ENCODE data around the gene ZBTB7C.

ZBTB7C gene

GRCh38 chr18:48018851-48019250 is 390.3 kb downstream of the ZBTB7C start:
- Histone ChIP-seq H3K9ac (ENCODE audit: low read length) (no peak overlapping the region), H3K4me3 (ENCODE audit: insufficient read depth, low read length, poor library complexity, severe bottlenecking) (no peak overlapping the region), H2AFZ (ENCODE audit: low read depth, low read length, severe bottlenecking) (no peak overlapping the region), H3K4me2 (ENCODE audit: low read depth, low read length, poor library complexity, severe bottlenecking) (no peak overlapping the region), H3K9me3 (ENCODE audit: insufficient read depth, low read length) (no peaks in the 10 kb centered on the region), H3F3A (ENCODE audit: insufficient read depth) (no peaks in the 10 kb centered on the region), H3K79me2 (ENCODE audit: insufficient read depth, low read length) (no peaks in the 10 kb centered on the region), H3K27me3 (ENCODE audit: low read length) (no peaks in the 10 kb centered on the region), H3K9me2 (replicated peaks; ENCODE audit: insufficient read depth, low read length) (no peaks in the 10 kb centered on the region), H3K27ac (ENCODE audit: low read depth, low read length) (no peak overlapping the region), H4K20me1 (ENCODE audit: low read depth, low read length) (no peaks in the 10 kb centered on the region), H3K36me3 (ENCODE audit: low read length) (no peaks in the 10 kb centered on the region)
- TF ChIP-seq EZH2phosphoT487 (conservative IDR thresholded peaks at IDR 0.05; ENCODE audit: low read length) (no peak), CTCF (IDR thresholded peaks at IDR 0.05; ENCODE audit: insufficient read depth, low read length, poor library complexity, severe bottlenecking) (no peak)

GRCh38 chr18:48017635-48018034 is 391.5 kb downstream of the ZBTB7C start:
- Histone ChIP-seq H4K20me1 (ENCODE audit: low read depth, low read length) (no peaks in the 10 kb centered on the region), H3K9me2 (replicated peaks; ENCODE audit: insufficient read depth, low read length) (no peaks in the 10 kb centered on the region), H3K27ac (ENCODE audit: low read depth, low read length) (no peak overlapping the region), H3F3A (ENCODE audit: insufficient read depth) (no peaks in the 10 kb centered on the region), H2AFZ (ENCODE audit: low read depth, low read length, severe bottlenecking) (no peak overlapping the region), H3K4me2 (ENCODE audit: low read depth, low read length, poor library complexity, severe bottlenecking) (no peak overlapping the region), H3K36me3 (ENCODE audit: low read length) (no peaks in the 10 kb centered on the region), H3K79me2 (ENCODE audit: insufficient read depth, low read length) (no peaks in the 10 kb centered on the region), H3K4me3 (ENCODE audit: insufficient read depth, low read length, poor library complexity, severe bottlenecking) (no peak overlapping the region), H3K9ac (ENCODE audit: low read length) (no peak overlapping the region), H3K9me3 (ENCODE audit: insufficient read depth, low read length) (no peaks in the 10 kb centered on the region), H3K27me3 (ENCODE audit: low read length) (no peaks in the 10 kb centered on the region; the same call in 1 of the 2 replicates)
- no peak for TF ChIP-seq CTCF (IDR thresholded peaks at IDR 0.05; ENCODE audit: insufficient read depth, low read length, poor library complexity, severe bottlenecking)
- no peak for TF ChIP-seq EZH2phosphoT487 (conservative IDR thresholded peaks at IDR 0.05; ENCODE audit: low read length)

GRCh38 chr18:48013162-48013561 is 396.0 kb downstream of the ZBTB7C start:
- Histone ChIP-seq H2AFZ (ENCODE audit: low read depth, low read length, severe bottlenecking) (no peak overlapping the region), H3F3A (ENCODE audit: insufficient read depth) (no peaks in the 10 kb centered on the region), H4K20me1 (ENCODE audit: low read depth, low read length) (no peaks in the 10 kb centered on the region), H3K4me2 (ENCODE audit: low read depth, low read length, poor library complexity, severe bottlenecking) (no peak overlapping the region), H3K27me3 (ENCODE audit: low read length) (no peaks in the 10 kb centered on the region; the same call in 1 of the 2 replicates), H3K9ac (ENCODE audit: low read length) (no peak overlapping the region), H3K9me3 (ENCODE audit: insufficient read depth, low read length) (no peaks in the 10 kb centered on the region), H3K36me3 (ENCODE audit: low read length) (no peaks in the 10 kb centered on the region), H3K4me3 (ENCODE audit: insufficient read depth, low read length, poor library complexity, severe bottlenecking) (no peak overlapping the region), H3K79me2 (ENCODE audit: insufficient read depth, low read length) (no peaks in the 10 kb centered on the region), H3K27ac (ENCODE audit: low read depth, low read length) (no peak overlapping the region), H3K9me2 (replicated peaks; ENCODE audit: insufficient read depth, low read length) (no peaks in the 10 kb centered on the region)
- TF ChIP-seq CTCF (IDR thresholded peaks at IDR 0.05; ENCODE audit: insufficient read depth, low read length, poor library complexity, severe bottlenecking) (no peak), EZH2phosphoT487 (conservative IDR thresholded peaks at IDR 0.05; ENCODE audit: low read length) (no peak)

Measured in SU-DHL-6 (cell line).